ENCODE measurements around the gene KLK13.

The KLK13 gene

DNA sequence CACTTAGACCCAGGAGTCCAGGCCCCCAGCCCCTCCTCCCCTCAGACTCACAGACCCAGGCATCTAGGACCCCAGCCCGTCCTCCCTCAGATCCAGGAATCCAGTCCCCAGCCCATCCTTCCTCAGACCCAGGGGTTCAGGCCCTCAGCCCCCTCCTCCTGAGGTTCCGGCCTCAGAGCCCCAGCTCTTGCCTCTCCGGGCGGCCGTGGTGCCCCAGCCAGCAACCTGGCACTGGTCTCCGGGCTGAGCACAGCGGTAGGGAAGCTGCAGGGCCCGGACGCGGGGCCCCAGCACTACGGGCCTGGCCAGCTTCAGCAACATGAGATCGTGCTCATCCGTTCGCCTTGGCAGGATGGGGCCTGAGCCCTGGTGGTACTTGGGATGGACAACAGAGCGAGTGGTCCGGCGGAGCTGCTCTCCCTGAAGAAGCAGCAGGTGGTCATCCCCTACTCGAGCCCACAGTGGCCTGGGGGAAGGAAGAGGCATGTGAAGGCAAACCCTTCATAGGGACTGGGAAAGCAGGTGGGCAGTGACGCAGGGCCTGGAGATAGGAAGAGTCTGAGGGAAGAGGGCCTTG lies 49.1 kb downstream of the KLK13 start:
- Histone ChIP-seq H3K27me3 (replicated peaks; ENCODE audit: control insufficient read depth, insufficient read depth, low read length) (peaks cover 39% of the 10 kb centered on the region), H3K9me3 (ENCODE audit: control insufficient read depth, low read length) (no peaks in the 10 kb centered on the region), H3K9ac (ENCODE audit: low read length) (no peak overlapping the region), H3K36me3 (ENCODE audit: control insufficient read depth, insufficient read depth, low read length, severe bottlenecking) (no peaks in the 10 kb centered on the region), H3K4me3 (ENCODE audit: low read length) (no peak overlapping the region), H3K4me1 (ENCODE audit: control insufficient read depth, insufficient read depth, low read length) (peaks cover 7% of the 10 kb centered on the region)
- no peak for DNase-seq (ENCODE audit: low read depth)

DNA sequence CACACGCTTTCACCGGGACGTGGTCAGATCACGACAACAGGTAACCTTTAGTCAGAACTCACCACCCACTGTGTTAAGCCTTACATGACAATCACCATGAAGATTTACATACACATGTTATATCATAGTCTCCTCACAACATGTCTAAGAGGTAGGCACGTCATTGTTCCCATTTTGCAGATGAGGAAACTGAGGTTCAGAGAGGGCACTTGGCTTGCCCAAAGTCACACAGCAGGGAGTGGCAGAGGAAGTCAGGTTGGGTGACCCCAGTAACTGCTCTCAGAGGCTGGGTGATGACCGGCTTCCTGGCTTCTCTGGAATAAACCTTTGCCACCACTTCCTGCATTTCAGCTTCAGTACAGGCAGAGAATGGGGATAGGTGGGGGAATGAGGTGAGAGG lies 50.6 kb downstream of the KLK13 start:
- H3K9ac ChIP-seq (ENCODE audit: low read length) = no peak overlapping the region
- H3K4me1 ChIP-seq (ENCODE audit: control insufficient read depth, insufficient read depth, low read length) = peaks cover 3% of the 10 kb centered on the region
- H3K27me3 ChIP-seq (replicated peaks; ENCODE audit: control insufficient read depth, insufficient read depth, low read length) = peaks cover 39% of the 10 kb centered on the region
- H3K9me3 ChIP-seq (ENCODE audit: control insufficient read depth, low read length) = no peaks in the 10 kb centered on the region
- no peak overlapping the region for H3K4me3 ChIP-seq (ENCODE audit: low read length)
- no peak for DNase-seq (ENCODE audit: low read depth)
- no peaks in the 10 kb centered on the region for H3K36me3 ChIP-seq (ENCODE audit: control insufficient read depth, insufficient read depth, low read length, severe bottlenecking)

DNA sequence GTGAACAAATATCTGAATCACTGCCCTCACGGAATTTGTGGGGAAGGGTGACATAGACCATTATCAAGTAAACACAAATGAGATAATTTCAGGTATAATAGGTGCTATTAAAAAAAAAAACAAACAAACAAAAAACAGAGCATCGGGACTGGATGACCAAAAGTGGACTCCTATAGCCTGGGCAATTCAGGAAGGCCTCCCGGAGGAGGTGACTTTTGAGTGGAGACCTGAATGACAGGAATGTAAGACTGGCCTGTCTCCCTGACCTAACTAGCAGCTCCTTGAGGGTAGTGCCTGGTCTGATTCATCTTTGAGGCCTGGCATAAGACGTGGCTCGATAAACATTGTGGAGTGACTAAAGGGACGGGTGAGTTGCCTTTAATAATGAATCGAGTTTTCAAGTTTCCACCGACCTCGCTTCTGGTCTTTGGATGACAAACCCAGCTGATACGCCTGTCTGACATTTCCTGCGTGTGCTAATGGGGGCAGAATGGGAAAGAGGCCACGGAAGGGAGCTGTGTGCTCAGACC lies 52.2 kb downstream of the KLK13 start:
- H3K9me3 ChIP-seq (ENCODE audit: control insufficient read depth, low read length) = no peaks in the 10 kb centered on the region
- H3K4me1 ChIP-seq (ENCODE audit: control insufficient read depth, insufficient read depth, low read length) = no peaks in the 10 kb centered on the region
- no peak overlapping the region for H3K4me3 ChIP-seq (ENCODE audit: low read length)
- peaks cover 40% of the 10 kb centered on the region for H3K27me3 ChIP-seq (replicated peaks; ENCODE audit: control insufficient read depth, insufficient read depth, low read length)
- no peak overlapping the region for H3K9ac ChIP-seq (ENCODE audit: low read length)
- H3K36me3 ChIP-seq (ENCODE audit: control insufficient read depth, insufficient read depth, low read length, severe bottlenecking) = no peaks in the 10 kb centered on the region
- no peak for DNase-seq (ENCODE audit: low read depth)

DNA sequence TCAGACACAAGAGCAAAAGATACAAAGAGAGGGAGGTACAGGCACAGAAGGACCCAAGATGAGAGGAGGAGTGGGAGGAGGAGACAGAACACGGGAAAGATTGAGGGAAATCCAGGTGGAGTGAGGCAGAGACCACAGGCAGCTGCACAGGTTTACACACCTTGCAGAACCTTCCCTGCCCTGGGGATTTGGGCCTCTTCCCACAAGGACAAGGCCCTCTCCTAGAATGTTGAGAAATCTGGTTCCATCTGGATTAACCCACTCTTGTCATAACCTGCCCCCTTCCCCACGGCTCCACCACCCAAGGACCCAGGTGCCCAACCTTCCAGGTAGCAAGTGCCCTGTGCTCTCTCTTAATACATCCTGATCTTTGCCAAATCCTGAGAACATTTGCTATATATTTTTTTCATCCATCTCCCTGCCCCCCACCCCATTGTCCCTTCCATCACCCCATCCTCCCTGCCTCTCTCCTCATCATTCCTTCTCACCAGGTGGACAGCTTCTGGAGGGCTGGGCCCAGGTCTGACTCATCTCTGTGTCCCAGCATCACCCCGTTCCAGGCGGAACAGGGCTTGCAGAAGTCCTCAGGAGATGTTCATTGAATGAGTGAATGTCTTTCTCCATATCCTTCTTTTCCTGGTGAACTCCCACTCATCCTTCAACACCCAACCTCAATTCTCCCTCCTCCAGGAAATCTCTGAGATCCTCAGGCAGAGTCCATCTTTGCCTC lies 54.7 kb downstream of the KLK13 start:
- peaks cover 39% of the 10 kb centered on the region for H3K27me3 ChIP-seq (replicated peaks; ENCODE audit: control insufficient read depth, insufficient read depth, low read length)
- H3K9ac ChIP-seq (ENCODE audit: low read length) = no peak overlapping the region
- no peaks in the 10 kb centered on the region for H3K9me3 ChIP-seq (ENCODE audit: control insufficient read depth, low read length)
- no peak for DNase-seq (ENCODE audit: low read depth)
- no peaks in the 10 kb centered on the region for H3K36me3 ChIP-seq (ENCODE audit: control insufficient read depth, insufficient read depth, low read length, severe bottlenecking)
- H3K4me3 ChIP-seq (ENCODE audit: low read length) = no peak overlapping the region
- H3K4me1 ChIP-seq (ENCODE audit: control insufficient read depth, insufficient read depth, low read length) = no peaks in the 10 kb centered on the region

DNA sequence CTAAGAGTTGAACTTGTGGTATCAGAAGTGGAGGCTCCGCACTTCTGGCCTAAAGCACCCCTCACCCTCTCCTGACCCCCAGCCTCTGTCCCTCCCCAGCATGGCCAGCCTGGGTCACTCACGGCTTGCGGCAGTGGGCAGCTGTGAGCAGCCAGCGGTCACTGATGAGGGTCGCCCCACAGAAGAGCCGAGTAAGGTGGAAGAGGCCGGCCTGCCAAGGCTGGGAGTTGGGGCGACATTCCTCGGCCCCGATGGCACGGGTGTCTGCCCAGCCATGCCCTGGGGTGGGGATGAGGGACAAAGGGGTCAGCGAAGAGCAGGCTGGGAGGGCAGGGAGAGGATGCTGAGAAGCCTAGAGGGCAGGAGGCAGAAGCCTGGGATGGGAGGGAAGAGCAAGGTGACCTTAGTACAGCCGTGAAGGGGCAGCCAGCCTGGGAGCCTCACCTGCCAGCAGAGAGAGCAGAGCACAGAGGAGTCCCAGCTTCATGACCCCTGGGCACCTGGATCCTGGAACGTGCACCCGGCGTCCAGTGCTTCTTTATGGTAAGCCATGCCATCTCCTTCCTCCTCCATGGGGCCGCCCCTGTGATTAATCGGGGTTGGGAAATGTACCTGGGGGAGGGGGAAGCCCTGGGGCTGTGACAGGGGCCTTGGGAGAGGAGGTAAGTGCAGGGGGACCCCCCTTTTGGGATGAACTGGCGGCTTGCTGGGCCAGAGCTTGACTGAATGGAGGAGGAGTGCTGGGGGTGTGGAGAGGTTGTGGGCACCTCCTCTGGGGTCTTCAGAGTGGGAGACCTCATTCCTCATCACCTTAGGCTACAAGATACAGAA lies 55.6 kb downstream of the KLK13 start:
- no peaks in the 10 kb centered on the region for H3K36me3 ChIP-seq (ENCODE audit: control insufficient read depth, insufficient read depth, low read length, severe bottlenecking)
- no peak overlapping the region for H3K9ac ChIP-seq (ENCODE audit: low read length)
- H3K27me3 ChIP-seq (replicated peaks; ENCODE audit: control insufficient read depth, insufficient read depth, low read length) = peaks cover 29% of the 10 kb centered on the region
- no peak for DNase-seq (ENCODE audit: low read depth)
- no peaks in the 10 kb centered on the region for H3K4me1 ChIP-seq (ENCODE audit: control insufficient read depth, insufficient read depth, low read length)
- H3K9me3 ChIP-seq (ENCODE audit: control insufficient read depth, low read length) = no peaks in the 10 kb centered on the region
- no peak overlapping the region for H3K4me3 ChIP-seq (ENCODE audit: low read length)

DNA sequence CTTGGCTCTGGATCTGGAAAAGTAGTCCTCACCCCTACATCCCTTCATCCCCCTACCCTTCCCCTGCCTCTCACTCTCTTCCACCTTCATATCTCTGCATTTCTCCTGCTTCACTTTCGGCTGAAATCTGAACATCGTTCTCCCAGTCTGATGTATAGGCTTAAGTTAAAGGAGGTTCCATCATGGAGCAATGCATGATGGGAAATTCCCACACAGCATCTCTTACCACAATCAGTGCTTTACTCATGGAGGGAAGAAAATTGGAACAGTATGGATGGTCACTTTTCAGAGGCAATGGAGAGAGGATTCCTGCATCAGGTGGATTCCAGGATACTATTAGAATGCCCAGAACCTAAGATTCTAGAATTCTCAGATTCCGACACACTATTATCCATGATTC lies 57.4 kb downstream of the KLK13 start:
- Histone ChIP-seq H3K9me3 (ENCODE audit: control insufficient read depth, low read length) (no peaks in the 10 kb centered on the region), H3K36me3 (ENCODE audit: control insufficient read depth, insufficient read depth, low read length, severe bottlenecking) (no peaks in the 10 kb centered on the region), H3K4me3 (ENCODE audit: low read length) (no peak overlapping the region), H3K9ac (ENCODE audit: low read length) (no peak overlapping the region), H3K4me1 (ENCODE audit: control insufficient read depth, insufficient read depth, low read length) (no peaks in the 10 kb centered on the region), H3K27me3 (replicated peaks; ENCODE audit: control insufficient read depth, insufficient read depth, low read length) (peaks cover 19% of the 10 kb centered on the region)
- DNase-seq (ENCODE audit: low read depth) = no peak

DNA sequence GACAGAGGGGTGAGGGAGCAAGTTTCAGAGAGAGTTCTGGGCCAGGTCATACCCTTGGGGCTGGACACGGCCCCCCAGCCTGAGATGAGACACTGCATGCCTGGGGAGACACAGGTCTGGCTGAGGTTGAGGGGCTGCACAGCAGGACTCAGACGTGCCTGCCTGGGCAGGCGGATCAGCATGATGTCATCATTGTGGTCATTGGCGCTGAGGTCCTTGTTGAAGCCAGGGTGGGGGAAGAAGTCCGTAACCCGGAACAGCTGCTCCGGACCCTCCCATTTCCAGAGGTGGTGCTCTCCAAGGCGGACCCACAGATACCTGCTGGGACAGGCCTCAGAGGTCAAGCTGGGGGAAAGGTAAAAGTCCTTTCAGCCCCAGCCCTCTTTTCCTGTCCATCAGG lies 58.5 kb downstream of the KLK13 start:
- Histone ChIP-seq H3K4me1 (ENCODE audit: control insufficient read depth, insufficient read depth, low read length) (no peaks in the 10 kb centered on the region), H3K36me3 (ENCODE audit: control insufficient read depth, insufficient read depth, low read length, severe bottlenecking) (no peaks in the 10 kb centered on the region), H3K9me3 (ENCODE audit: control insufficient read depth, low read length) (no peaks in the 10 kb centered on the region), H3K9ac (ENCODE audit: low read length) (no peak overlapping the region), H3K27me3 (replicated peaks; ENCODE audit: control insufficient read depth, insufficient read depth, low read length) (peaks cover 16% of the 10 kb centered on the region), H3K4me3 (ENCODE audit: low read length) (no peak overlapping the region)
- no peak for DNase-seq (ENCODE audit: low read depth)
